Astrocyte of the spinal cord (primary cell): Measurements from ENCODE around the gene PRDM15.
A peak's percentile ranks its signal among the peaks of the same experiment; 100 is the strongest.

Source experiments
- DNase-seq: peaks from one replicate; pipeline ENCODE4 v3.0.0; 2011; ENCODE audit warnings: low read depth, low spot score
- H3K4me3 ChIP-seq: 2 replicates; pipeline ENCODE4 v1.5.1; 2011; ENCODE audit warnings: low read depth, mild to moderate bottlenecking, low read length, moderate library complexity
- CTCF ChIP-seq: IDR thresholded peaks from 2 replicates; pipeline ENCODE4 v1.5.1; 2012; ENCODE audit warnings: low read depth, mild to moderate bottlenecking, low read length, inconsistent platforms
- in situ Hi-C: cut with HindIII; loops from 2 replicates; pipeline ENCODE4 v1.10.0; 2017; ENCODE audit warnings: low sequenced_read_pairs

Gene PRDM15

GRCh38 chr21:41925767-41926116 is 46.6 kb upstream of the PRDM15 start:
- DNase-seq: no peak
- TF ChIP-seq CTCF: no peak
- in situ Hi-C loops: no loop called here
- no peak overlapping the region for H3K4me3 ChIP-seq

DNA sequence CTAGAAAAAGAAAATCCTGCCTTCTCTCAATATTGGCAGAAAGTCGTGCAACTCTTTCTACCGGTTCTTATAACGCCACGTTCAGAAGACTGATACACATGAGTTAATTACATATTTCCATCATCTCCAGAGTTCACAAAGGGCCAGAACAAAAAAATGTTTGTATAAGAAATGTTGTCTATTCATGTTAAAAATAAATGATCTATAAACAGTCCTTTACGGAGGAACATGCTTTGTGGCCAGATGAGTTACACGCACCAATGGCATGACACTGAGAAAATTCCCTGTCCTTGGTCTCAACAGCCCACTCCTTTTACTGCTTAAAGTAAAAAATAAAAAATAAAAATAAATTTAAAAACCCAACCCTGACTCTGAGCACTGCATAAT is 45.2 kb upstream of the PRDM15 start:
- DNase-seq: peak; percentile 46
- in situ Hi-C loops: no loop called here
- TF ChIP-seq CTCF: no peak
- no peak overlapping the region for H3K4me3 ChIP-seq

GRCh38 chr21:41923631-41924367 is 44.7 kb upstream of the PRDM15 start:
- H3K4me3 ChIP-seq: no peak overlapping the region
- peak; percentile 58 for DNase-seq
- TF ChIP-seq CTCF: no peak
- in situ Hi-C loops: no loop called here

GRCh38 chr21:41923186-41923585 is 44.0 kb upstream of the PRDM15 start:
- no peak for DNase-seq
- H3K4me3 ChIP-seq: no peak overlapping the region
- in situ Hi-C loops: no loop called here
- TF ChIP-seq CTCF: no peak

DNA sequence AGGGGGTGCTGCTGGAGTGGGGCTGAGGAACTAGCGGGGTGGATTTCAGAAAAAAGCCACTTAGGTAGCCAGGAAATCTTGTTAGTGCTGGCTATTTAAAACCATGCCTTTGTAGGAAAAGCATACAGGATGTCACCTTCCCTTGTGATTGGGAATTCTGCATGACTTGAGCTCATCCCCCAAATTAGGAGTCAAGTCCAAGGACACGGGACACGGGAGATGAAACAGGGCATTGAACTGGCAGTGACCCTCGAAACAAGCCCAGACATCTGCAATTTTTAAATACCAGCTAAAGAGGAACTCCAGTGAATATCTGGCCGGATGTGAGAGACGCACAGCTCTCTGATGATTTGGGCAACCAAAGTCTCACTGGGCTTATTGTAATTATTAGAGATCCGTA is 41.9 kb upstream of the PRDM15 start:
- DNase-seq: no peak
- in situ Hi-C loops: no loop called here

GRCh38 chr21:41920476-41920875 is 41.3 kb upstream of the PRDM15 start:
- no peak for TF ChIP-seq CTCF
- no peak for DNase-seq
- in situ Hi-C loops: no loop called here
- H3K4me3 ChIP-seq: no peak overlapping the region

More for the DNA sequence above, 41.9 kb upstream of the PRDM15 start:
- TF ChIP-seq CTCF: no peak
- no peak overlapping the region for H3K4me3 ChIP-seq
